RWPE1 (cell line): ENCODE measurements around the gene PCDH15.
A peak's percentile ranks its signal among the peaks of the same experiment; 100 is the strongest.

Experiments used
- CTCF ChIA-PET: fragments of 350-600 bp; sonication (Branson Sonifier 250); formaldehyde crosslinking; extraction: SDS; loops from one replicate; lab custom pipeline; 2021; lab: Yijun Ruan, JAX
- POLR2A ChIA-PET: fragments of 400-600 bp; formaldehyde crosslinking; extraction: SDS; loops from one replicate; lab custom pipeline; 2020; ENCODE audit warnings: antibody characterized with exemption; ENCODE audit not compliant: low non-redundant PET; lab: Yijun Ruan, JAX
- DNase-seq: peaks from one replicate; pipeline ENCODE4 v3.0.0; 2012; ENCODE audit warnings: low spot score
- H3K27ac ChIP-seq: fragments of 450-650 bp; 2 replicates; pipeline ENCODE4 v1.5.1; 2017
- TF ChIP-seq, protein P1 (sequence below): fragments of 450-650 bp; conservative IDR thresholded peaks from 2 replicates; pipeline ENCODE4 v1.5.1; 2017; ENCODE audit warnings: low read depth, mild to moderate bottlenecking

PCDH15 gene

GRCh38 chr10:54800741-54801421 lies at the start of gene PCDH15:
Gene PCDH15 (minus strand): TSS chr10:54801231. CDS start chr10:54664262, 136,969 bp downstream.
- TF ChIP-seq, protein P1, sequence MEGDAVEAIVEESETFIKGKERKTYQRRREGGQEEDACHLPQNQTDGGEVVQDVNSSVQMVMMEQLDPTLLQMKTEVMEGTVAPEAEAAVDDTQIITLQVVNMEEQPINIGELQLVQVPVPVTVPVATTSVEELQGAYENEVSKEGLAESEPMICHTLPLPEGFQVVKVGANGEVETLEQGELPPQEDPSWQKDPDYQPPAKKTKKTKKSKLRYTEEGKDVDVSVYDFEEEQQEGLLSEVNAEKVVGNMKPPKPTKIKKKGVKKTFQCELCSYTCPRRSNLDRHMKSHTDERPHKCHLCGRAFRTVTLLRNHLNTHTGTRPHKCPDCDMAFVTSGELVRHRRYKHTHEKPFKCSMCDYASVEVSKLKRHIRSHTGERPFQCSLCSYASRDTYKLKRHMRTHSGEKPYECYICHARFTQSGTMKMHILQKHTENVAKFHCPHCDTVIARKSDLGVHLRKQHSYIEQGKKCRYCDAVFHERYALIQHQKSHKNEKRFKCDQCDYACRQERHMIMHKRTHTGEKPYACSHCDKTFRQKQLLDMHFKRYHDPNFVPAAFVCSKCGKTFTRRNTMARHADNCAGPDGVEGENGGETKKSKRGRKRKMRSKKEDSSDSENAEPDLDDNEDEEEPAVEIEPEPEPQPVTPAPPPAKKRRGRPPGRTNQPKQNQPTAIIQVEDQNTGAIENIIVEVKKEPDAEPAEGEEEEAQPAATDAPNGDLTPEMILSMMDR: no peak
- ChIA-PET POLR2A (no interaction called here), CTCF (interaction anchor here (0.6 kb wide), 1 partner anchor 364 kb away, joined by 3 read pairs; no protein-coding TSS in a partner anchor)
- peak; percentile 7 for DNase-seq
- no peak within 1 kb of the TSS for H3K27ac ChIP-seq

DNA sequence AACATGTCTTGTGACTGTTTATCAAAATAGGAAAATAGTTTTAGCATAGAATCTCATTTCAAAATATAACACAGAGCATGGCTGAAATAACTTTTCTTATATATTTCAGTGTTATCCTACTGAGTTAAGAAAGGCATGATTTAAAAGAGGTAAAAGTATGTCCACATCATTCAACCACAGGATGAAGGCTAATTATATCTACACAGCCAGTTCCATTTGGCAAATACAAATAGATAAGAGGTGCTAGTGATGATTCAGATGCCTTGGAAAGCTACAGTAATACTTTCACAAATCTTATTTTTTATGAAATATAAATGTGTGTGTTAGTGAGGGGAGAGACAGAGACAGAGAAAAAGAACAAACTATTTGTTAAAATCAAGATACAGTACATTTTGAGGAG lies 42.9 kb upstream of the PCDH15 start:
- DNase-seq: no peak
- no peak overlapping the region for H3K27ac ChIP-seq
- ChIA-PET CTCF (interaction anchor here (0.6 kb wide), 2 partner anchors 752 to 989 kb away, joined by 3 read pairs; no protein-coding TSS in a partner anchor), POLR2A (no interaction called here)
- TF ChIP-seq, protein P1: no peak

DNA sequence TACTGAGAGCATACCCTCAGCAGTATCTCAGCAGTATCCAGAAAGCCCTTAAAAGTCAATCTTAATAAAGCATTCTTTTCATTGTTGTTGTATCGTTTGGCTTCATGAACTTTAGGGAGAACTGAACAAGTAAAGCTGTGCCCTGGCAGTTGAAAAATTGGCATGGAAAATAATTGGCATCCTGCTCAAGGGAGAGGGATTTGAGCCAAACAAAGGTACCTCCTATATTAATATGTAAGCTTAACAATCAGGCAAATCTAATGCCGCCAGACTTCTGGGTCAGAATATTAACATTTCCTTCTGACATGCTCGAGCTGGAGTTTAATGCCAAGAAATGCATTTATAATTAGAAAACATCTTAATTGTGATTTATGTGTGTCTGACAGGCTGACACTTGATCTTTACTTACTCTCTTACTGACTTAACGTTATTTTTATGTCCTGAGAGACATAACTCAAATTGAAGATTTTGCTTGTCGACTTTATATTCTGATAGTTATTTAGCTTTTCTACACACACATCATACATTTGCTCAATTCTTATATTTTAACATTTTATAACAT lies 42.1 kb upstream of the PCDH15 start:
- ChIA-PET POLR2A (no interaction called here), CTCF (interaction anchor here (0.6 kb wide), 1 partner anchor 751 kb away, joined by 3 read pairs; no protein-coding TSS in a partner anchor)
- TF ChIP-seq, protein P1: no peak
- no peak overlapping the region for H3K27ac ChIP-seq
- DNase-seq: no peak

DNA sequence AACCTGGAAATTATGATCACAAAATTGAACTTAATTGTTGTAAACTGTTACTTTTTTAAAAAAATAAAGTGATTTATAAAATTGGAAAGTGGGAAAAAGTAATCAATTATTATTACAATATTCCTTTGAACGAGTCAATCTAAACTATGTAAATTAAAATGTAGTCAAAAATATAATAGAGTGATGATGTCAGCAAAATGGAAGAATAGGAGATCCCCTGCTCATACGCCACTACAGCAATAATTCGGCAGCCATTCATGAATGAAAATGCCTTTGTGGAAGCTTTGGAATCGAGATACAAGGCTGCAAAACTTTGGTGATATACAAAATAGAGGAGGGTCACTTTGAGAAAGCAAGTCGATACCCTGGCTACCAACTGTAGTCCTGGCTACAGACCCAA lies 36.4 kb upstream of the PCDH15 start:
- ChIA-PET POLR2A (no interaction called here), CTCF (no interaction called here)
- DNase-seq: no peak
- TF ChIP-seq, protein P1: no peak
- H3K27ac ChIP-seq: no peak overlapping the region

DNA sequence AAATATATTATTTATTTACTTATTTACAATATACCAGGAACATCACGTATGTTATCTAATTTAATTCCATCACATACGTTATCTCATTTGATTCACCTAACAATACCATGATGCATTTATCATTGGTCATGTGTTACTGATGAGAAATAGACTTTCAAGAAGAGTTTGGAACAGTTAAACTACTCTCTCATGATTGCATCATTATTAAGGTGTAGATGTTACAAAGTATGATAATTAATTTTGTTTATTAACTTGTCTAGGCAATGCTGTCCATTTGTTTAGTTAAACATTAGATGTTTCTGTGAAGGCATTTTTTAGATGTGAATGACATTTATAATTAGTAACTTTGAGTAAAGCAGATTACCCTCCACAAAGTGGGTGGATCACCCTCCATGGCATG lies 32.0 kb upstream of the PCDH15 start:
- no peak for DNase-seq
- H3K27ac ChIP-seq: no peak overlapping the region
- POLR2A ChIA-PET: no interaction called here
- CTCF ChIA-PET: no interaction called here
- TF ChIP-seq, protein P1: no peak

GRCh38 chr10:54826994-54827560 lies 26.0 kb upstream of the PCDH15 start:
- ChIA-PET CTCF (no interaction called here), POLR2A (no interaction called here)
- no peak for DNase-seq

More at GRCh38 chr10:54826994-54827560, 26.0 kb upstream of the PCDH15 start:
- no peak overlapping the region for H3K27ac ChIP-seq
- TF ChIP-seq, protein P1: no peak
